Keratinocyte (primary cell): ENCODE measurements around the gene PHACTR1. TPM values are rescaled to one million over a fixed set of nuclear protein-coding genes. Genes with fewer than 3 reads are reported as not detected.

Source experiments
- DNase-seq: peaks from one replicate; pipeline ENCODE4 v3.0.0-alpha.2; 2011; ENCODE audit warnings: low read depth, missing footprints, low spot score
- FAIRE-seq: peaks from 2 replicates; lab custom pipeline; 2011; peaks lifted over from hg19 to GRCh38; lab: Jason Lieb, UNC
- H2AFZ ChIP-seq: 2 replicates; pipeline ENCODE4 v1.6.0; 2012; ENCODE audit warnings: low read length, control low read depth, inconsistent platforms; ENCODE audit not compliant: control insufficient read depth
- H3K27ac ChIP-seq: 2 replicates; pipeline ENCODE4 v1.5.1; 2011; ENCODE audit warnings: low read length; ENCODE audit not compliant: control insufficient read depth, insufficient read depth
- H3K27me3 ChIP-seq: 3 replicates; pipeline ENCODE4 v1.6.0; 2011; ENCODE audit warnings: low read length; ENCODE audit not compliant: control insufficient read depth, insufficient read depth; ENCODE audit errors: extremely low read depth
- H3K36me3 ChIP-seq, 2 experiments: 2 replicates in 1 of 2; 3 replicates in 1 of 2; pipeline ENCODE4 v1.5.1; 2011; ENCODE audit warnings: low read length in 2 of 2, mild to moderate bottlenecking in 1 of 2; ENCODE audit not compliant: control insufficient read depth in 2 of 2, insufficient read depth in 2 of 2; ENCODE audit errors: extremely low read depth in 1 of 2
- H3K4me1 ChIP-seq: 3 replicates; pipeline ENCODE4 v1.5.1; 2011; ENCODE audit warnings: low read length; ENCODE audit not compliant: control insufficient read depth, insufficient read depth; ENCODE audit errors: extremely low read depth
- H3K4me2 ChIP-seq: 3 replicates; pipeline ENCODE4 v1.6.0; 2011; ENCODE audit warnings: low read depth, low read length; ENCODE audit not compliant: control insufficient read depth, insufficient read depth; ENCODE audit errors: extremely low read depth
- H3K4me3 ChIP-seq, 3 experiments: fragments of 200-600 bp in 1 of 3; sonication (generic) in 1 of 3; 2 replicates in 2 of 3; 3 replicates in 1 of 3; pipeline ENCODE4 v1.5.1; 2011 to 2016; ENCODE audit warnings: low read length in 3 of 3, mild to moderate bottlenecking in 3 of 3, control low read depth in 2 of 3, inconsistent platforms in 1 of 3, low read depth in 1 of 3, mixed read lengths in 1 of 3, mixed run types in 1 of 3, moderate library complexity in 1 of 3; ENCODE audit not compliant: control insufficient read depth in 2 of 3, insufficient read depth in 2 of 3; ENCODE audit errors: extremely low read depth in 1 of 3
- H3K79me2 ChIP-seq: 2 replicates; pipeline ENCODE4 v1.6.0; 2012; ENCODE audit warnings: low read length; ENCODE audit not compliant: control insufficient read depth, insufficient read depth
- H3K9ac ChIP-seq: 3 replicates; pipeline ENCODE4 v1.6.0; 2011; ENCODE audit warnings: low read length; ENCODE audit not compliant: control insufficient read depth, insufficient read depth; ENCODE audit errors: extremely low read depth
- H3K9me1 ChIP-seq: 3 replicates; pipeline ENCODE4 v1.6.0; 2011; ENCODE audit warnings: low read length; ENCODE audit not compliant: control insufficient read depth, insufficient read depth; ENCODE audit errors: extremely low read depth
- H3K9me3 ChIP-seq: 2 replicates; pipeline ENCODE4 v1.5.1; 2012; ENCODE audit warnings: low read depth, low read length; ENCODE audit not compliant: control insufficient read depth
- H4K20me1 ChIP-seq: 3 replicates; pipeline ENCODE4 v1.6.0; 2011; ENCODE audit warnings: low read length; ENCODE audit not compliant: control insufficient read depth, insufficient read depth; ENCODE audit errors: extremely low read depth
- CTCF ChIP-seq, 3 experiments: IDR thresholded peaks in 1 of 3; conservative IDR thresholded peaks in 1 of 3; optimal IDR thresholded peaks in 1 of 3; 2 replicates in 2 of 3; 3 replicates in 1 of 3; pipeline versions ENCODE3 to v1.5.1; 2011; ENCODE audit warnings: low read length in 3 of 3, mild to moderate bottlenecking in 3 of 3, moderate library complexity in 2 of 3, control low read depth in 1 of 3, inconsistent platforms in 1 of 3; ENCODE audit not compliant: insufficient read depth in 2 of 3; ENCODE audit errors: extremely low read depth in 1 of 3
- EZH2 ChIP-seq: IDR thresholded peaks from one replicate; pipeline ENCODE4 v1.6.1; 2012; ENCODE audit warnings: inconsistent platforms, mild to moderate bottlenecking, low read length, moderate library complexity
- dilution Hi-C: fragments of 300-500 bp; cut with MboI; formaldehyde crosslinking; loops from one replicate; pipeline ENCODE4 v1.7.0; 2020; ENCODE audit warnings: low sequenced_read_pairs; ENCODE audit not compliant: extremely low pct_ligation_motif_present
- polyA plus RNA-seq, 5 experiments: library from polyadenylated mRNA; depleted of rRNA in 3 of 5; stranded (reverse) in 3 of 5; stranded (forward) in 1 of 5; unstranded in 1 of 5; fragments of >200 nt; gene quantifications; 1 replicate in 1 of 5; 2 replicates in 3 of 5; 3 replicates in 1 of 5; pipeline versions ENCODE4 v1.2.1 to v1.2.3, GENCODE V29; 2011 to 2012; ENCODE audit warnings: missing spikeins in 2 of 5, low read depth in 1 of 5, low replicate concordance in 1 of 5

PHACTR1 gene
- polyA plus RNA-seq, 1 donor (not counting 4 experiments of a cell fraction or from before 2014, with no cell fraction given), result 0.22 TPM

DNA sequence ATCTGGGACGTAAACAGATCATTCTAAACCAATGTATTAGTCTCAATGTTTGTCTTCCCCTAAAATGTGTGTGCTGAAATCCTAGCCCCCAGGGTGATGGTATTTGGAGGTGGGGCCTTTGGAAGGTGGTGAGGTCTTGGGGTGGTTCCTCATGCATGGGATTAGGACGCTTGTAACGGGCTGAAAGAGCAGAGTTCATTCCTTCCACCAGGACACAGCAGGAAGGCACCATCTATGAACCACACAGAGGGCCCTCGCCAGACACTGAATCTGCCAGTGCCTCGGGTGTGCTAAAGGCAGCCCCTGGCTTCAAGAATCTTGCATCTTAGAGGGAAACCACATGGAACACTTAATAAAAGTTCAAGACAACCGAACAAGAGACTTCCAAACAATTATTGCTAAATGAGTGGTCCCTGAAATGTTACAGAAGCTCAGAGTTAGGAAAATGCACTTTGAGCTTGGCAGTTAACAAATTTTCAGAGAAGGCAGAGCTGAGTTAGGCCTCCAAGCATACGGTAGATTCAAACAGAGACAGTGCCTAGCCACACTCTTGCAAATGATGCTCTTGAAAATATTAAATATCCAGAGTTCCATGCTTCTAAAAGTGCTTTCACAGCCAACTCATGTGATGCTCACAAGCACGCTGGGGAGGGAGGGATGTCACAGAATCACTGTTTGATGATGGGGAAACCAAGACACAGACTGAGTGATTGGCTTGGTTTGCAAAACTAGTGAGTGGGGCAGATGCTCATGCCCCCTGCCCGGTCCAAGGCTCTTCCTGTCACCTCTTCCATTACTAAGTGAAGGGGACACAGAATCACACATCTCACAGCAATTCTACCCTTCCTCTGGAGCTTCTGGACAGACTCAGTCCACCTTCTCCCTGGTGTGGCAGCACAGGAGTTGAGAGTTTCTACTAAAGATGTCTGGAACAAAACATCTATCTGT lies 584.4 kb downstream of the PHACTR1 start:
- H3K4me3 ChIP-seq, result no peak overlapping the region
- no peak overlapping the region for H3K9ac ChIP-seq
- no peaks in the 10 kb centered on the region for H3K9me3 ChIP-seq
- H3K36me3 ChIP-seq, result peaks cover 10 to 18% of the 10 kb centered on the region in 2 experiments
- H2AFZ ChIP-seq, result no peak overlapping the region
- H3K27ac ChIP-seq, result no peak overlapping the region
- no peaks in the 10 kb centered on the region for H3K27me3 ChIP-seq
- peaks cover 12% of the 10 kb centered on the region for H3K4me1 ChIP-seq
- FAIRE-seq (no peak), DNase-seq (no peak)
- no peak overlapping the region for H3K4me2 ChIP-seq
- TF ChIP-seq EZH2 (no peak), CTCF (optimal IDR thresholded peaks at IDR 0.05 in 1 of 3, IDR thresholded peaks at IDR 0.05 in 1 of 3, conservative IDR thresholded peaks at IDR 0.05 in 1 of 3; ENCODE audit: extremely low read depth in 1 of 3, insufficient read depth in 2 of 3, low read length in 3 of 3) (no peak)
- H3K9me1 ChIP-seq, result no peaks in the 10 kb centered on the region
- dilution Hi-C loops, result no loop called here
- H3K79me2 ChIP-seq, result no peaks in the 10 kb centered on the region
- no peaks in the 10 kb centered on the region for H4K20me1 ChIP-seq

GRCh38 chr6:13302291-13302690 lies 585.7 kb downstream of the PHACTR1 start:
- no peak overlapping the region for H3K9ac ChIP-seq
- dilution Hi-C loops, result no loop called here
- no peak for TF ChIP-seq CTCF (optimal IDR thresholded peaks at IDR 0.05 in 1 of 3, IDR thresholded peaks at IDR 0.05 in 1 of 3, conservative IDR thresholded peaks at IDR 0.05 in 1 of 3; ENCODE audit: extremely low read depth in 1 of 3, insufficient read depth in 2 of 3, low read length in 3 of 3)
- TF ChIP-seq EZH2, result no peak
- no peaks in the 10 kb centered on the region for H3K9me3 ChIP-seq
- no peak for FAIRE-seq
- peak overlapping the region; percentile 35 for H3K27ac ChIP-seq
- H3K79me2 ChIP-seq, result no peaks in the 10 kb centered on the region
- no peak overlapping the region for H3K4me2 ChIP-seq
- no peaks in the 10 kb centered on the region for H4K20me1 ChIP-seq
- no peaks in the 10 kb centered on the region for H3K27me3 ChIP-seq
- H3K4me1 ChIP-seq, result peaks cover 12% of the 10 kb centered on the region
- H3K9me1 ChIP-seq, result no peaks in the 10 kb centered on the region
- H3K4me3 ChIP-seq, result no peak overlapping the region
- H3K36me3 ChIP-seq, result peaks cover 9 to 18% of the 10 kb centered on the region in 2 experiments
- DNase-seq, result no peak
- H2AFZ ChIP-seq, result no peak overlapping the region
